Measurements from ENCODE around the gene GRM7. TPM values are rescaled to one million over a fixed set of nuclear protein-coding genes. Genes with fewer than 3 reads are reported as not detected.

GRM7 gene
- polyA plus RNA-seq, 1 donor from 2014 or later = 23.8 TPM

GRCh38 chr3:7400360-7400759 is 539.4 kb downstream of the GRM7 start:
- Histone ChIP-seq H3K4me3 (ENCODE audit: low read length) (no peak overlapping the region), H3K9me2 (ENCODE audit: insufficient read depth, low read length) (no peaks in the 10 kb centered on the region), H2AFZ (ENCODE audit: low read depth, low read length) (no peak overlapping the region), H3K79me2 (replicated peaks; ENCODE audit: insufficient read depth, low read length) (no peaks in the 10 kb centered on the region), H3F3A (ENCODE audit: insufficient read depth, low read length, poor library complexity, severe bottlenecking) (no peaks in the 10 kb centered on the region), H3K9ac (ENCODE audit: low read length) (no peak overlapping the region), H3K27me3 (ENCODE audit: insufficient read depth, low read depth, low read length) (no peaks in the 10 kb centered on the region), H3K4me2 (ENCODE audit: low read length) (peak overlapping the region; percentile 31), H3K36me3 (ENCODE audit: insufficient read depth, low read length) (no peaks in the 10 kb centered on the region), H4K20me1 (ENCODE audit: insufficient read depth) (no peaks in the 10 kb centered on the region), H3K9me3 (ENCODE audit: low read length) (no peaks in the 10 kb centered on the region), H3K27ac (ENCODE audit: low read length) (peak overlapping the region; percentile 68)
- peak; percentile 62 for TF ChIP-seq POLR2AphosphoS5 (IDR thresholded peaks at IDR 0.05)
- TF ChIP-seq TAF1 (IDR thresholded peaks at IDR 0.05; ENCODE audit: low read depth) = no peak
- no peak for TF ChIP-seq RAD21 (conservative IDR thresholded peaks at IDR 0.05)
- TF ChIP-seq REST (IDR thresholded peaks at IDR 0.05; ENCODE audit: borderline replicate concordance) = peak; percentile 62
- TF ChIP-seq EP300 (conservative IDR thresholded peaks at IDR 0.05; ENCODE audit: poor library complexity, severe bottlenecking) = peak; percentile 88
- no peak for TF ChIP-seq EZH2 (IDR thresholded peaks at IDR 0.05; ENCODE audit: borderline replicate concordance, insufficient read depth, low read length, poor library complexity, severe bottlenecking)
- no peak for TF ChIP-seq CTCF (IDR thresholded peaks at IDR 0.05; ENCODE audit: poor library complexity, severe bottlenecking)
- TF ChIP-seq MXI1 (conservative IDR thresholded peaks at IDR 0.05; ENCODE audit: poor library complexity, severe bottlenecking) = no peak
- TF ChIP-seq SMC3 (conservative IDR thresholded peaks at IDR 0.05; ENCODE audit: poor library complexity) = no peak

- Histone ChIP-seq H3K27me3 (ENCODE audit: insufficient read depth, low read depth, low read length) (no peaks in the 10 kb centered on the region), H3K9me2 (ENCODE audit: insufficient read depth, low read length) (no peaks in the 10 kb centered on the region), H3F3A (ENCODE audit: insufficient read depth, low read length, poor library complexity, severe bottlenecking) (no peaks in the 10 kb centered on the region), H3K27ac (ENCODE audit: low read length) (peak overlapping the region; percentile 68), H2AFZ (ENCODE audit: low read depth, low read length) (no peak overlapping the region), H4K20me1 (ENCODE audit: insufficient read depth) (no peaks in the 10 kb centered on the region), H3K79me2 (replicated peaks; ENCODE audit: insufficient read depth, low read length) (no peaks in the 10 kb centered on the region), H3K9ac (ENCODE audit: low read length) (no peak overlapping the region), H3K4me3 (ENCODE audit: low read length) (no peak overlapping the region), H3K36me3 (ENCODE audit: insufficient read depth, low read length) (no peaks in the 10 kb centered on the region), H3K4me2 (ENCODE audit: low read length) (no peak overlapping the region), H3K9me3 (ENCODE audit: low read length) (no peaks in the 10 kb centered on the region)
- TF ChIP-seq EZH2 (IDR thresholded peaks at IDR 0.05; ENCODE audit: borderline replicate concordance, insufficient read depth, low read length, poor library complexity, severe bottlenecking) (no peak), SMC3 (conservative IDR thresholded peaks at IDR 0.05; ENCODE audit: poor library complexity) (no peak)
Observed at GRCh38 chr3:7401418-7401817, 540.5 kb downstream of the GRM7 start.

- no peaks in the 10 kb centered on the region for H4K20me1 ChIP-seq (ENCODE audit: insufficient read depth)
- no peak overlapping the region for H3K4me2 ChIP-seq (ENCODE audit: low read length)
- H3K9ac ChIP-seq (ENCODE audit: low read length) = no peak overlapping the region
- H3K9me3 ChIP-seq (ENCODE audit: low read length) = no peaks in the 10 kb centered on the region
- TF ChIP-seq EP300 (conservative IDR thresholded peaks at IDR 0.05; ENCODE audit: poor library complexity, severe bottlenecking) = no peak
- no peak for TF ChIP-seq EZH2 (IDR thresholded peaks at IDR 0.05; ENCODE audit: borderline replicate concordance, insufficient read depth, low read length, poor library complexity, severe bottlenecking)
- no peak for TF ChIP-seq REST (IDR thresholded peaks at IDR 0.05; ENCODE audit: borderline replicate concordance)
- TF ChIP-seq SMC3 (conservative IDR thresholded peaks at IDR 0.05; ENCODE audit: poor library complexity) = no peak
- no peak for TF ChIP-seq MXI1 (conservative IDR thresholded peaks at IDR 0.05; ENCODE audit: poor library complexity, severe bottlenecking)
- TF ChIP-seq POLR2AphosphoS5 (IDR thresholded peaks at IDR 0.05) = no peak
- no peak for TF ChIP-seq TAF1 (IDR thresholded peaks at IDR 0.05; ENCODE audit: low read depth)
- no peak for TF ChIP-seq CTCF (IDR thresholded peaks at IDR 0.05; ENCODE audit: poor library complexity, severe bottlenecking)
- no peaks in the 10 kb centered on the region for H3K9me2 ChIP-seq (ENCODE audit: insufficient read depth, low read length)
- H3K79me2 ChIP-seq (replicated peaks; ENCODE audit: insufficient read depth, low read length) = no peaks in the 10 kb centered on the region
- H3K36me3 ChIP-seq (ENCODE audit: insufficient read depth, low read length) = no peaks in the 10 kb centered on the region
- no peak overlapping the region for H2AFZ ChIP-seq (ENCODE audit: low read depth, low read length)
- no peak overlapping the region for H3K4me3 ChIP-seq (ENCODE audit: low read length)
- H3K27ac ChIP-seq (ENCODE audit: low read length) = no peak overlapping the region
- H3F3A ChIP-seq (ENCODE audit: insufficient read depth, low read length, poor library complexity, severe bottlenecking) = no peaks in the 10 kb centered on the region
- H3K27me3 ChIP-seq (ENCODE audit: insufficient read depth, low read depth, low read length) = no peaks in the 10 kb centered on the region
Observed at GRCh38 chr3:7407107-7407506, 546.2 kb downstream of the GRM7 start.
